Measurements from ENCODE around the gene WDR35.

WDR35 gene

GRCh38 chr2:20012032-20012281, 22.1 kb upstream of the WDR35 start:
- no peak for DNase-seq (ENCODE audit: low read depth)
- no peak for TF ChIP-seq CTCF (IDR thresholded peaks at IDR 0.05; ENCODE audit: low read depth, low read length, missing control alignments)
- H3K4me3 ChIP-seq (ENCODE audit: low read depth, low read length): no peak overlapping the region

- DNase-seq (ENCODE audit: low read depth): no peak
- H3K4me3 ChIP-seq (ENCODE audit: low read depth, low read length): no peak overlapping the region
- TF ChIP-seq CTCF (IDR thresholded peaks at IDR 0.05; ENCODE audit: low read depth, low read length, missing control alignments): no peak
These were observed 21.5 kb upstream of the WDR35 start for GRCh38 chr2:20011276-20012031.

GRCh38 chr2:20008703-20009102, 18.8 kb upstream of the WDR35 start:
- no peak for DNase-seq (ENCODE audit: low read depth)
- H3K4me3 ChIP-seq (ENCODE audit: low read depth, low read length): no peak overlapping the region
- no peak for TF ChIP-seq CTCF (IDR thresholded peaks at IDR 0.05; ENCODE audit: low read depth, low read length, missing control alignments)

- no peak for DNase-seq (ENCODE audit: low read depth)
- no peak for TF ChIP-seq CTCF (IDR thresholded peaks at IDR 0.05; ENCODE audit: low read depth, low read length, missing control alignments)
- H3K4me3 ChIP-seq (ENCODE audit: low read depth, low read length): no peak overlapping the region
These were observed 16.1 kb upstream of the WDR35 start for GRCh38 chr2:20005891-20006470.

GRCh38 chr2:20005067-20005627, 15.2 kb upstream of the WDR35 start:
- H3K4me3 ChIP-seq (ENCODE audit: low read depth, low read length): no peak overlapping the region
- no peak for DNase-seq (ENCODE audit: low read depth)
- no peak for TF ChIP-seq CTCF (IDR thresholded peaks at IDR 0.05; ENCODE audit: low read depth, low read length, missing control alignments)

- DNase-seq (ENCODE audit: low read depth): no peak
- TF ChIP-seq CTCF (IDR thresholded peaks at IDR 0.05; ENCODE audit: low read depth, low read length, missing control alignments): no peak
- H3K4me3 ChIP-seq (ENCODE audit: low read depth, low read length): no peak overlapping the region
These were observed 11.5 kb upstream of the WDR35 start for GRCh38 chr2:20001361-20001863.
